Liver (tissue), 9 donors: ENCODE results near the gene XG. TPM values are rescaled to one million over a fixed set of nuclear protein-coding genes. Genes with fewer than 3 reads are reported as not detected.

ENCODE experiments used
- DNase-seq: peaks from one replicate; pipeline ENCODE4 v3.0.0-alpha.2; 2017; ENCODE audit warnings: low spot score
- H3K27ac ChIP-seq, 2 donors: one replicate each; pipeline ENCODE4 v1.7.0; 2013; ENCODE audit warnings: inconsistent platforms in 2 of 2, low read length in 2 of 2, control low read depth in 1 of 2, low read depth in 1 of 2, mild to moderate bottlenecking in 1 of 2
- H3K27me3 ChIP-seq, 4 donors: one replicate each; pipeline versions ENCODE4 v1.6.1 to v1.7.0; 2013; ENCODE audit warnings: low read length in 3 of 4, inconsistent platforms in 1 of 4, mild to moderate bottlenecking in 1 of 4, moderate library complexity in 1 of 4; ENCODE audit not compliant: control insufficient read depth in 4 of 4, insufficient read depth in 4 of 4
- H3K36me3 ChIP-seq, 4 donors: one replicate each; pipeline versions ENCODE4 v1.6.1 to v1.7.0; 2013; ENCODE audit warnings: low read length in 3 of 4, mild to moderate bottlenecking in 3 of 4, low read depth in 1 of 4, moderate library complexity in 1 of 4; ENCODE audit not compliant: control insufficient read depth in 4 of 4, insufficient read depth in 3 of 4
- H3K4me1 ChIP-seq, 4 donors: one replicate each; pipeline versions ENCODE4 v1.6.1 to v1.7.0; 2013; ENCODE audit warnings: low read length in 3 of 4, mild to moderate bottlenecking in 3 of 4, moderate library complexity in 1 of 4; ENCODE audit not compliant: control insufficient read depth in 4 of 4, insufficient read depth in 4 of 4
- H3K4me3 ChIP-seq, 3 donors: one replicate each; pipeline versions ENCODE4 v1.6.1 to v1.7.0; 2013; ENCODE audit warnings: low read length in 3 of 3, control low read depth in 1 of 3, low read depth in 1 of 3, mild to moderate bottlenecking in 1 of 3
- H3K9ac ChIP-seq, 2 donors: one replicate each; pipeline ENCODE4 v1.7.0; 2013; ENCODE audit warnings: low read length in 2 of 2, mild to moderate bottlenecking in 2 of 2, moderate library complexity in 2 of 2, control low read depth in 1 of 2, low read depth in 1 of 2
- H3K9me3 ChIP-seq, 4 donors: one replicate each; pipeline versions ENCODE4 v1.6.1 to v1.7.0; 2013; ENCODE audit warnings: low read length in 3 of 4; ENCODE audit not compliant: control insufficient read depth in 4 of 4
- ATF3 ChIP-seq: IDR thresholded peaks from 2 replicates; pipeline ENCODE4 v1.6.1; 2016; ENCODE audit warnings: antibody characterized with exemption
- CTCF ChIP-seq: fragments of 150-350 bp; IDR thresholded peaks from 2 replicates; pipeline ENCODE4 v1.5.1; 2017; ENCODE audit warnings: improper control_type of control experiment, low read depth, low read length; ENCODE audit not compliant: missing input control
- EGR1 ChIP-seq, 2 donors: IDR thresholded peaks; 2 replicates each; pipeline ENCODE4 v1.6.1; 2016 to 2018; ENCODE audit warnings: antibody characterized with exemption in 2 of 2, low read depth in 2 of 2
- FOXA1 ChIP-seq: IDR thresholded peaks from 2 replicates; pipeline ENCODE4 v1.6.1; 2016; ENCODE audit warnings: antibody characterized with exemption
- FOXA2 ChIP-seq: IDR thresholded peaks from 2 replicates; pipeline ENCODE4 v1.6.1; 2016; ENCODE audit warnings: antibody characterized with exemption
- HNF4G ChIP-seq: IDR thresholded peaks from 2 replicates; pipeline ENCODE4 v1.6.1; 2016; ENCODE audit warnings: antibody characterized with exemption
- JUND ChIP-seq, 2 donors: IDR thresholded peaks; 2 replicates each; pipeline ENCODE4 v1.6.1; 2016; ENCODE audit warnings: antibody characterized with exemption in 2 of 2
- MAX ChIP-seq: IDR thresholded peaks from 2 replicates; pipeline ENCODE4 v1.6.1; 2016; ENCODE audit warnings: antibody characterized with exemption
- NR2F2 ChIP-seq: IDR thresholded peaks from 2 replicates; pipeline ENCODE4 v1.6.1; 2016; ENCODE audit warnings: antibody characterized with exemption
- RAD21 ChIP-seq, 2 donors: IDR thresholded peaks; 2 replicates each; pipeline ENCODE4 v1.6.1; 2016; ENCODE audit warnings: antibody characterized with exemption in 2 of 2, mild to moderate bottlenecking in 2 of 2
- REST ChIP-seq: IDR thresholded peaks from 2 replicates; pipeline ENCODE4 v1.6.1; 2016; ENCODE audit warnings: antibody characterized with exemption, mild to moderate bottlenecking
- RXRA ChIP-seq, 2 donors: IDR thresholded peaks; 2 replicates each; pipeline ENCODE4 v1.6.1; 2017 to 2018; ENCODE audit warnings: antibody characterized with exemption in 2 of 2, mild to moderate bottlenecking in 1 of 2
- SP1 ChIP-seq: IDR thresholded peaks from 2 replicates; pipeline ENCODE4 v1.6.1; 2018; ENCODE audit warnings: antibody characterized with exemption, mild to moderate bottlenecking
- TAF1 ChIP-seq: conservative IDR thresholded peaks from 2 replicates; pipeline ENCODE4 v1.6.1; 2016; ENCODE audit warnings: antibody characterized with exemption, mild to moderate bottlenecking
- YY1 ChIP-seq: IDR thresholded peaks from 2 replicates; pipeline ENCODE4 v1.6.1; 2016; ENCODE audit warnings: antibody characterized with exemption, mild to moderate bottlenecking
- ZBTB33 ChIP-seq: IDR thresholded peaks from 2 replicates; pipeline ENCODE4 v1.6.1; 2016; ENCODE audit warnings: antibody characterized with exemption
- WGBS: extraction: QIAGEN DNeasy Blood & Tissue Kit; methylation state at CpG from one replicate; pipeline ENCODE4 v1.1.7; 2013; 5-methylcytosine and 5-hydroxymethylcytosine counted together
- polyA plus RNA-seq, 2 donors: library from polyadenylated mRNA; stranded (reverse) in 1 of 2; unstranded in 1 of 2; fragments of 200-250 nt in 1 of 2; fragments of >200 nt in 1 of 2; fragmentation: Nextera tagmentation in 1 of 2; extraction: Ambion mirVana in 1 of 2; gene quantifications; one replicate each; pipeline versions ENCODE4 v1.2.1 to v1.2.3, GENCODE V29; 2013 to 2015
- total RNA-seq, 2 donors: library from RNA; depleted of rRNA; stranded (reverse); fragments of >200 nt; gene quantifications; one replicate each; pipeline ENCODE4 v1.2.3, GENCODE V29; 2014
- donor health status: healthy.
- donor health status: healthy.
- donor health status: healthy.
- donor health status: healthy.
- donor health status: healthy.

Gene XG
- total and polyA plus RNA-seq, 4 donors = 0.02 to 0.93 (median 0.74) TPM; not detected in 1

GRCh38 chrX:2712890-2713840 lies 38.7 kb upstream of the XG start:
- no peaks in the 10 kb centered on the region for H3K9me3 ChIP-seq
- DNase-seq = no peak
- no peak overlapping the region for H3K9ac ChIP-seq
- WGBS = 86% methylated on average over 13 of the region's 13 CpGs
- H3K27ac ChIP-seq = no peak overlapping the region
- H3K27me3 ChIP-seq = no peaks in the 10 kb centered on the region
- peaks cover 0 to 13% (median 5%) of the 10 kb centered on the region in 4 donors for H3K36me3 ChIP-seq
- H3K4me1 ChIP-seq = peaks cover 0 to 10% (median 6%) of the 10 kb centered on the region in 4 donors
- H3K4me3 ChIP-seq = no peak overlapping the region
- TF ChIP-seq EGR1 (IDR thresholded peaks at IDR 0.05; ENCODE audit: low read depth in 2 of 2) (no peak), FOXA2 (no peak), HNF4G (no peak), REST (no peak), SP1 (no peak), JUND (IDR thresholded peaks at IDR 0.05) (no peak), TAF1 (no peak), MAX (no peak), YY1 (no peak), RXRA (IDR thresholded peaks at IDR 0.05) (no peak), FOXA1 (no peak), CTCF (no peak), ZBTB33 (no peak), RAD21 (IDR thresholded peaks at IDR 0.05) (no peak), ATF3 (no peak), NR2F2 (no peak)
